Measurements from ENCODE around the gene STEAP4.
"Not testable (repeated sequence)": the region's sequence is repeated elsewhere in the genome, so short reads cannot be mapped to it uniquely, and the experiment has no call there.

Gene STEAP4

DNA sequence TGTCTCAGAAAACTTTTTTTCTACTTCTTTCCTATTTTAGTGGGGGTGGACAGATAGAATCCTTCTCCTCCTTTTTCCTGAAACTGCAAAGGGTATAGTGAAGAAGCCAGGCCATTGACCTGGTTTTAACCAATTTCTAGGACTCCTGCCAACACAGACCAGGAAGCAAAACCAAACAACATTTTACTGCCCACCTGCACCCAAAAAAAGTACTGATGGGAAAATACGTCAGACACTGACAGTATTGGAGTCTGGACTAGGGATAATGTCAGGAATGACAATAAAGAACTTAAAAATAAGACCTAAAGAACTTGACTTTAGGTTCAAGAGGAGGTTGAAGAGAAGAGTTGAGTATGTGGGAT, 5.0 kb upstream of the STEAP4 start:
- no peak for DNase-seq

DNA sequence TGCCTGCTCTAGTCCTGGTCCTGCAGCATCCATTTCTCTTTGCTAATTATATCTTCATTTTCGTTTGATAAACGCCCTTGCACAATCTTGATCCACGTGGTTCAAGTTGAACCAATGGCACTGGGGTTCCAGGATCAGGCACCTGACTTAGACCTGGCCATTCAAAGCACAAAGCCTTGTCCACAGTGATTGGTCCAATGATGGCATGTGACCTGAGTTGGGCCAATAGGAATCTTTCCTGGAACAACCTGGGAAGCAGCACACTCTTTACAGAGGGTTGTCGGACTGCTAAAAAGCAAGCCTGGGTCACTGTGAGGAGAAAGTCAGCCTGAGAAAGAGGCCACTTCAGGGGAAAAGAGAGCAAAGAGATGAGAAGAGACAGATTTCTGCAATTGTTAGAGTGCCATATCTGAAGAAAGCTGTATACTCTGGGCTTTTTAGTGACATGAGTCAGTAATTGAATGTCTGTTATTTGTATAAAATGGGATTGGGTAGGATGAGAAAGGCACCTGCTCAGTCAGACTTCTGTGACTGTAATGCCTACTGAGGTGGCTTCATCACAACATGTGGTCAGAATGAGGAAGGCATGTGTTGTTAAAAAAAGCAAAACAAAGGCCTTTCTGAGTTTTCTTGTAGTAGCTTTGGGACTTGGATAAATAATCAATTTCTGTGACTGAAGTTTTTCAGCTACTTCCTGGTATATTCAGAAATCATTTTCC, 4.4 kb upstream of the STEAP4 start:
- DNase-seq: no peak

DNA sequence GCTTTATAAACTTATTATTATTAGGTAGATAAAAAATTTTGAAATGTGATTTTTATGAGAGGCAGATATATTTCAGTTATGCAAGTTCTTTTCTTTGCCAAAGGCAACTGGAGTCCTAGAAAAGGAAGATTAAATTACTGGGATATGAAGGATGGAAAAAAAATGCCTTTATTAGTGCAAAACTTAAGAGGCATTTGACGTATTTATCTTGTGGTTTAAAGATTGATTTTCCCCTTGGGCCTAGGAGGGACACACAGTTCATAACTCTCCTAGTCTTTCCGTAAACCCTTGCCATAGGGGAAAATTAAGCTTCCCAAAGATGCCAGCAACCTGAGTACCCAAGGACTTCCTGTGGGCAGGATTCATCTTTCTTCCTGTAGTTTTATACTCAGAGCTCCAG, 3.1 kb upstream of the STEAP4 start:
- no peak for DNase-seq

DNA sequence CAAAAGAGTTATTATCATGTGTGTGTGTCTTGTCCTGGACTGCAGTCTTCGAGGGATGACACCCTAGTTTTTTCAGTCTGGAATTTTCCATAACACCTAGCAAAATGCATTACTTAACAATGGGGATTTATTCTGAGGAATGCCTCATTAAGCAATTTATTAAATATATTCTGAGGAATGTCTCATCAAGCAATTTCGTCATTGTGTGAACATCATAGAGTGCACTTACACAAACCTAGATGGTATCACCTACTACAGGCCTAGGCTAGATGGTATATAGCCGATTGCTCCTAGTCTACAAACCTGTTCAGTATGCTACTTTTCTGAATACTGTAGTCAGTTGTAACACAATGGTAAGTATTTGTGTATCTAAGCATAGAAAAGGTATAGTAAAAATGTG, 1.1 kb upstream of the STEAP4 start:
- no peak for DNase-seq

DNA sequence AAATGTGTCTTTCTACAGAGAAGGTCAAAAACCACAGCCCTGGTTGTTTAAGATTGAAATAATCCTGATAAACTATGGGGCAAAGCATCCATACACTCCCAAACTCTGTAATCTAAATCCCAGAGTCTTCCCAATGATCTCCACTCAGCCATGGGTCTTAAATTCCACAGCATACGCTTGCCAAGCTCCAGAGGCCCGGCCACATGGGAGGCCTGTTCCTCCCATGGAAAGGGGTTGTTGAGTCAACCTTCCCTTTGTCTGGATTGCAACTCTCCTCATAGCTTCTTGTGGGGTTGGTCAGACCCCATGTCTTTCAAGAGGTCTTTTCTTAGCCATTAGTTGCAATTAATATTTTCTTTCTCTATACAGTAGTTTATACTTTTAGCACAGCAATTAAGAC, 718 bp upstream of the STEAP4 start:
- no peak for DNase-seq

DNA sequence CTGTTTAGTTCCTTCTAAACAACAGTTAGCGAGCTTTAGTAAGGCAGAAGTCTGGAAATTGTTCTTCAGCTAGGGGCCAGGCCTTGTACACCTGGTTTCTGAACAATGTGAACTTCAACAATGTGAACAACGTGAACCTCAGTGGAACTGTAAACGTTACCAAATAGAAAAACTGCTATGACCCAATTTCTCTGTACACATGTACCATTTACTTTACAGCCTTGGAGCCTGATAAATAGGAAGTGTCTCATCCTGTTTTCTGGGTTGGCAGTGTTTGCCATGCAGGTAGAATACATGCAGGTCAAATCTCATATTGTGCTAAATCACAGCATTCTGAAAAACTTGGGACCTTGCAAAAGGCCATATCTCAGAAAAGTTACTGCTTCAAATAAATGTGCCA, 1.6 kb downstream of the STEAP4 start:
- no peak for DNase-seq

DNA sequence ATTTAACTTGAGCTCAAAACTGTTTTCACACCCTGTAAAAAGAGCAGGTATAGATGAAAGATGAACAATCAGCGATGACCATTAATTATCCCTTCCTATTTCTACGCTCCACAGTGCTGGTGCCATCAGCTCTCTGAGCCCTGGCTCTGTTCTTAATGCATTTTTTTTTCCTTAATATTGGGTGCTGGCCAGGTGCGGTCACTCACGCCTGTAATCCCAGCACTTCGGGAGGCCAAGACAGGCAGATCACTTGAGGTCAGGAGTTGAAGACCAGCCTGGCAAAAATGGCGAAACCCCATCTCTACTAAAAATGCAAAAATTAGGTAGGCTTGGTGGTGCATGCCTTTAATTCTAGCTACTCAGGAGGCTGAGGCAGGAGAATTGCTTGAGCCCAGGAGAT, 4.2 kb downstream of the STEAP4 start:
- no peak for DNase-seq

DNA sequence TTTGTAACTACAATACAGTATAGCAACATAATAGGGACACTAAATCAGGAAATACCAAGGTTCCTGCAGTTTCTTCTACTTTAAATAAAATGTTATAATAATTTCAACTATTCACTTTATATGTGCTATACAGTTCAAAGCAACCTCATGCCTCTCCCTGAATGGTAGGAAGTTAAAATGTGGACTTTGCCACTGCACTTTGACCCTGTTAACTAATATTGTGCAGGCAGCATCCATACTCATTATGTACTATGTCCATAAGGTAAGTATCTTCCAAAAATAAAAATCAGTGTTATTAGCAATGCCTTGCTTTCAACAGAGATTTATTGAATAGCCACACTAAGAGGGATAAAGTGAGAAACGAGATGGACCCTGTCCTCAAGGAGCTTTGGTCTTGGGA, 4.8 kb downstream of the STEAP4 start:
- no peak for DNase-seq

DNA sequence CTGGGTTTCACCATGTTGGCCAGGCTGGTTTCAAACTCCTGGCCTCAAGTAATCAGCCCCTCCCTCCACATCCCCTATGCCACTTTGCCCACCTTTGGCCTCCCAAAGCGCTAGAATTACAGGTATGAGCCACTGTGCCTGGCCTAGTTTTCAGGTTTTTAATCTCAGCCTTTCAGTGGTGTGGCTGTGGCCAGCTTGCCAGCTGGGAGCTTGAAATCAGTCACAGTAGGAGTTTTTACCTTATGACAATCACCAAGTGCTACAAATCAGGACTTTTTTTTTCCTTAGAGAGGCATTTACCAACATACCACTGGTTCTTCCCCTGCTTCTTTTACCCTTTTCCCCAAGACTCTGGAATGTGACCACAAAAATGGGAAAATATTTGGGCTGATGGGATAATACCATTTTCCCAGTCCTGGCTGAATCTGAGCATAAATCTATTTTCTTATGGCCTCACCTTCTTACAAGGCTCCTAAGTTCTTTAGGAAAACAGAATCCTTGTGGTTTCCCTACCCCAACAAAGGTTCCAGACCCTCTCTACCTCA, 6.2 kb downstream of the STEAP4 start:
- no peak for DNase-seq

DNA sequence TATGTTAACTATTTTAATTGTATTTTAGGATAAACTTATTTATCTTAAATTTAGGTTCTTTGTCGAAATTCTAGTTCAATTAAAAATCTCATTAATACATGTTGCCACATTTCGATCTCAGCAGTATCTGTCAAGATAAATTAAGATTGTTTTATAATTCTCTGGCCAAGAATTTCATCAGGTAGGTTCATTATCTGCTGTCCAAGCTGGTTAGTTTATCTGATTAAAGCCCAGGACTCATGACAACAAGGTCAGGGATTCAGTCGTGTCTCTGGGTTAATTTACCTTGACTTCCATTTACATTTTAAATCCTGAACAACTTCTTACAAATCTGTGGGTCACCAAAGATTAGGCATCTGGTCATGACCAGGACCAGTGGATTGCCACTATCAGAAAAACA, 7.6 kb downstream of the STEAP4 start:
- no peak for DNase-seq

DNA sequence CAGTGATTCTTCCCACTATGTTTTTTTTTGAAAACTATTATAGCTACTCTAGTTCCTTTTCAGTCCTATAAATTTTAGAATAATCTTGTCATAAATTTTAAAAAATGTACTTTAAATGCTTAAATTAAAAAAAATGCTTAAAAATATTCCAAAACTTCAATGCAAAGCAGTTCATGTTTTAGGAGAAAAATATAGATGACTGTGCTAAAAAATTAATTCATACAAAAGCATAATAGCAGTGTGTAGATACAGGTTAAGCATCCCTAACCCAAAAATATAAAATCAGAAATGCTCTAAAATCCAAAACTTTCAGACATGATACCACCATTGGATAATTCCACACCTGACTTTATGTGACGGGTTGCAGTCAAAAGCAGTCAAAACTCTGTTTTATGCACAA, 12.8 kb downstream of the STEAP4 start:
- DNase-seq: no peak

DNA sequence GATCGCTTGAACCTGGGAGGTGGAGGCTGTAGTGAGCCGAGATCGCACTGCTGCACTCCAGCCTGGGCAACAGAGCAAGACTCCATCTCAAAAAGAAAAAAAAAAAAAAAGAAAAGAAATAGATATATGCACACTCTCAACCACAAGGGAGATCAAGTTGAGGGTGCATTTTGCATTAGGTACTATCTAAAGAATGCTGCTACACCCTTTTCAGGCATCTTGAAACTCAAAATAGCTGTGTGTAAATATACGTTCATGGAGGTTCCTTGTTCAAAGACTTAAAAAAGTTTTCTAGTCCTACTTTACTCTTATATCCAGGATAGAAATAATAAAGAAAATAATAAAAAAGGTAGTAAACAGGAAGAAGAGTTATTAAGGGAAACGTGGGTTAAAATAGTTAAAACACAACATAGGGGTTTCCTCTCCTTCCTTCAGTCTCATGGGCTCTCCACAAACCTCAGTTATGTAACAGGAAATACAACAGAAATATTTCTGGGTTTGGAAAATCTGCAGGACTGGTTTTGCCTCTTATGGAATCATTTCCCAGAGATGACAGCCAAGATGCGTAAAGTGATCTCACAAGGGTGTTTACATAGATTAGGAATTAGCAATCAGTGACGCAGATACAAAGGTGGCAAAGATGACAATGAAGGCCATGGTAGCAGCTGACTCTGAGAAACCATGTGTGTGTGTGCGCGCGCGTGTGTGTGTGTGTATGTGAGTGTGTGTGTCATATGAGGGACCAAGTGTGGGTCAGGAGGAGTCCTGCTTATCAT, 15.1 kb downstream of the STEAP4 start:
- DNase-seq: no peak

DNA sequence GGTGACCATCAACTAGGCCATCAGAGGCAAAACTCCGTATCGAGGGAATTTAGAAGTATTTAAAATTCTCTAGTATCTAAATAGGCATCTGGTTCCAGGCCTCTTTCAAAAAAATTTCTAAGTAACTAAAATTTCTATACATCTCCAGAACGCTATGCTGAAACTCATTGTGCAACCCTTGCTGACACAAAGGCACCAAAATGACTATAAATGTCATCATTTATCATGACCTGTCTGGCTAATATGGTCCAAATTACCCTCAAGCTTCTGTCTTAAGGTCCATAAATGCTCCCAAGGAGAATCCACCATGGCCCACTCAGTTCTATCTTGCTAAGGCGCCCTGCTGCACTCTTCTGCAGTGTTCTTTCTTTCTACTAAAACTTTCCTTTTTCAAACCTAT, 16.2 kb downstream of the STEAP4 start:
- DNase-seq: no peak

DNA sequence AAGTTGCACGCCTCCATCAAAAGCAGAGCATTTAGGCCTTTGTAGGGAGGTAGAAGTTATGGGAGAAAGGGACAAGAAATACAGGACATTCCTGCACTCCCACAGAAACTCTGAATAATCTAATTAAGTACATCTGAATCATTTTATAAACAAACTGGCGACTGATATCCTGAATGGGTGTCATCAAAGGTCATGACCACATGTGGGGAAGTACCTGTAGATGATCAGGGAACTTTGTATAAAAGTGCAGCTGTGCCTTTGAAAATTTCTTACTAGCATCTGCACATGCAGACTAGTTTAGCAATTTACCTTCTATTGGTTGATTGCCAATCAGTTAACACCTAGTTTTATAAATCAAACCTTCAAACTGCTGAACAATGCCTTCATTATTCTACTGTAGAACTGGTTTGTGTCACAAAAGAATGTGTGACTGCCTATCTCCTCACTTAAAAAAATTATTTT, 17.1 kb downstream of the STEAP4 start:
- DNase-seq: no peak

DNA sequence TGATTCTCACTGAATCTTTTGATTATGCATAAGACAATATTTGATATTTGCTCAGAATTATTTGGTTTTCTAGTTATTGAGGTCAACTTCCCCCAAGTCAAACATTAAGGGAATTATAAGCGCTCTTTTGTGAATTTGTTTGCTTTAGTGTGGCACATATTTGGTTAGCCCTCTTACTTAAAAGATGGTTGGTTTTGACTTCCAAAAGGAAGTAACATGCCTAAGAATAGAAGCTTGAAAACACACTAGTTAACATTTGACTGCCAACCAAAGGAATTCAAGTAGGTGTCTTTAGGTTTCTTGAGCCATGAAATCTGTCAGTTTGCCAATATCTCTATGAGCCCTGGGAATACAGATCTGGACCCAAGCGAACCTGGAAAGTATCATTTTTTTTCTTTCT, 24.9 kb downstream of the STEAP4 start:
- no peak for DNase-seq

DNA sequence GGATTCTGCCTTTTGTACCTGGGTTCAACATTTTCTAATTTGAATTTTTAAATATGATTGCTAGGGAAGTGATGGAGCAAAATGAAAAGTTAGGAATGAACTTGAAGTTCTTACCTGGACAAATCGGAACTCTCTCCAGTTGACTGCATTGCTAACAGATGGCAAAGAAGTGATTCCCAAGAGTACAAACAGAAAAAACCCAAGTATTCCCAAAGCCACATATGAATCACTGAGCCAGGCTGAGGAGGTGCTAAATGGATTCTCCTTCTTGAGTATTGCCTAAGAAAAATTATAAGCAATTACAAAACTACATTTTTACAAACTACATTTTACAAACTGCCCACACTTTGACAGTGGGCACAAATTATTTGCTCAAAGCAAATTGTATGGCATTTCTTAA, 25.9 kb downstream of the STEAP4 start:
- no peak for DNase-seq

DNA sequence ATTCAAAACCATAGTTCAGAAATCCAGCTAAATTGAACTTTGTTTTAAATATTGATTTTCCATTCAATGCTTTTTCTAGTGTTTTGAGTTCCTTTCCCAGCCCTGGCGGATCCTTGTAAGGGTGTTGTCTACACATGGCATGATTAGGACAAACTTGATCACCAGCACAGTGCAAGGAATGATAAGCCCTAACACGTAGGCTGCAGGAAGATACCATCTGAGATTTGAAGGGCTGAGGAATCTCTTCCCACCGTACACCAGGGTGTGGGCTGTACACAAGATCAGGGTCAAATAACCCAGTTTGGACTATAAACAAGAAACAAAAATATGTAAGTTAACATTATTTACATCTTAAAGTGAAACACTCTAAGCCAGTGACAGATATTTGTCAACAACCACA, 27.4 kb downstream of the STEAP4 start:
- no peak for DNase-seq

DNA sequence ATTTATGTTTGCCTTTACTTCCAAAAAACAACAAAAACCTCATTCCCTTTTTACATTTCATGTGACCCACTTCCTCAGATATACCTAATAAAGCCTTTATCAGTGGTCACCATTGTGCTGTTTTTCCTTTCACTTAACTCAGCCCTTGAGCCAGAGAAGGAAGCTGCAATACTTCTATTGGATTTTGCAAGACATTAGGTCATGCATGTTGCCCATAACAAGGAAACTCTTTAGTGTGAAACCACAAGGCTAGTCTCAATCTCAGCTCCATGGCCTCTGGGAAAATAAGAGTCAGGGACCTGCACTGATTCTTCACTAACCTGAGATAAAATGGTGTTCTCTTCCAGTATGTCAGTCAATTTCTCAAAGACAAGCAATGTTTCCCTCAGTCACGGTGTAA, 27.8 kb downstream of the STEAP4 start:
- DNase-seq: peak; percentile 37

DNA sequence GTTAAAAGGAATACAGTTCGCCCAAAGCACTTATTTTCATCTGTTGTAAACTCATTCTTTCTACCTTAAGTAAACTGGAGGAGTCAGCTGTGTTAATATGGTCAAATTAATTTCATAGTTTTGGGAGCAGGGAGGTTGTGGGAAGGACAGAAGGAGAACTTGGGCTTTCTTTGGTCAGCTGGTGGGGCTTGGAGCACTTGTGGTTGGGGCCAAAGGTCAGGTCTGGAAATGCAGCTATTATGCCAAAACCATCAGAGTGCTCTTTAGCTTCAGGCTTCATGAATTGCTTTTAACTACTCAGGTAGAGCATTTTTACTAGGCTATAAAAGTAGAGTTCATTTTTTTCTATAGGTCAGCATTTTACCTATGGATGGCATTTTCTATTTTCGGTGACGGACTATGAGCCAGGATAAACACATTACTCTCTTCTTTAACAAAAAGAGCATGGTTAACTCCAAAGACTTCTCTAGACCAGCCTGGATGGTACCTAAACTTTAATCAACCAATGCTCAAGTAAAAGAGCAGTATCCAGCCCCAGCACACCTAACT, 30.0 kb downstream of the STEAP4 start:
- DNase-seq: no peak

DNA sequence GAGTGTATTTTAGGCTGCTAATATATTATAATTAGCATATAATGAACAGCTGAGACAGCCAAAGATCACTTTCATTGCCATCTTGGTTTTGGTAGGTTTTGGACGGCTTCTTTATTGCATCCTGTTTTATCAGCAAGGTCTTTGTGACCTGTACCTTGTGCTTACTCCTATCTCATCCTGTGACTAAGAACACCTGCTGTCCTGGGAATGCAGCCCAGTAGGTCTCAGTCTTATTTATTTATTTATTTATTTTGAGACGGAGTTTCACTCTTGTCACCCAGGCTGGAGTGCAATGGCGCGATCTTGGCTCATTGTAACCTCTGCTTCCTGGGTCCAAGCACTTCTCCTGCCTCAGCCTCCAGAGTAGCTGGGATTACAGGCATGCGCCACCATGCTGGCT, 31.8 kb downstream of the STEAP4 start:
- DNase-seq: not testable (repeated sequence)

DNA sequence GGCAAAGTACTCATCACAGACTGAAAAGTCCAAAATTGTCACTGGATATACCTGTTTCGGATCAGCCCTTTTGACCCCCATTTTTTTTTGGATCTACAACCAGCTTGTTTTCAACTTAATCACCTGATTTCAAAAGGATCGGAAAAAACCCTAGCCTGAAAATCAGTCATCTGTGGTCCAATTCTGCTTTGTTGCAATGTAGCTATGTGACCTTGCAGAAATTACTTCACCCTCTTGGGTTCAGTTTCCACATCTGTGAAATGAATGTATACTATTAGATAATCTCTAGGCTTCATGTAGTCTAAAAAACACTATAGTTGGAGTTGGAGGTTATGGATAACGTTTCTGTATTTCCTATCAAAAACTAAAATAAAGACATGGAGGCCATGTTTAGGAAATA, 37.1 kb downstream of the STEAP4 start:
- no peak for DNase-seq

DNA sequence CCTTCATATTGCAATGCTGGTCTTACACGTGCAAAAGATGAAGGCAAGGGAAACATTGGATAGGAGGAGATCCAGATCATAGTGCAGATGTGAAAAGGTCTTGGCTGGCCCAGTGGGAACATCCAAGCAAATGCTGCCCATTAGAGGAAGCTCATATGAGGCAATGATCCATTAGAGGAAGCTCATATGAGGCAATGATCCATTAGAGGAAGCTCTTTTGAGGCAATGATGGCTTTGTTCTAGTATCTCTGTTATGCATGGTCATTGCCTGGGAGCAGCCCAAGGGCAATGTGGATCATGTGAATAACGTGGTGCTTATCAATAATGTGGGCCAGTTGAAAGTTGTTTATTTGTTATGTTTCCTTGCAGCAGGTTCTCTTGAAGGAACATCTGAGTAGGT, 37.8 kb downstream of the STEAP4 start:
- peak; percentile 37 for DNase-seq

DNA sequence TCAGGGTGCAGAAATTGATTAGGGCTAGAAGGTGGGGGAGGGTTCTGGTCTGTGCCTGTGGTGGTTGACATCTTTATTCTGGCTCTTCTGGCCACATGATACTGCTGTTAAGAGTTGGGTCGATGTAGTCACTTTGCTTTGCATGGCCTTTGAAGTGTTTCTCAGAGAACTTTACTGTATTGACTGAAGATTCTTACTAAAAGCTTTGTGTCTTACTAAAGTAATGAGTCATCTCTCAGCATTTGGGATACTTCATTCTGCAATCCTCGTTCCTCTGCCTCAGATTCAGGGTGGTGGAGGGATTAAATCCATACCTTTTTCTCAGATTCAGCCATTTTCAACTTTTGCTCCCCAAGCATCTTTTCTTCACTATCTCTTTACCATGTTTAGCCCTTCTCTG, 38.6 kb downstream of the STEAP4 start:
- no peak for DNase-seq

DNA sequence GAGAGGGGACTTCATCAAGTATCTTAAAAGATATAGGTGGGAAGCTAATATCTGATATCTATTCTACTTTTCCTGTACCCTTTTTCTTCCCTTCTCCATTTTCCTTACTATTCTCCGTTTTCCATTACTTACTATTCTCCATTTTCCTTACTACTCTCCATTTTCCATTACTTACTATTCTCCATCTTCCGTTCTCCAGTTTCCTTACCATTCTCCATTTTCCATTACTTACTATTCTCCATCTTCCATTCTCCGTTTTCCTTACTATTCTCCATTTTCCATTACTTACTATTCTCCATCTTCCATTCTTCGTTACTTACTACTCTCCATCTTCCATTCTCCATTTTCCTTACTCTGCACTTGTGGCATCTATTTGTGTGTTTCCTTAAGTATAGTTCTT, 39.3 kb downstream of the STEAP4 start:
- DNase-seq: no peak
